Measurements from ENCODE around the gene KCND3.

KCND3 gene

DNA sequence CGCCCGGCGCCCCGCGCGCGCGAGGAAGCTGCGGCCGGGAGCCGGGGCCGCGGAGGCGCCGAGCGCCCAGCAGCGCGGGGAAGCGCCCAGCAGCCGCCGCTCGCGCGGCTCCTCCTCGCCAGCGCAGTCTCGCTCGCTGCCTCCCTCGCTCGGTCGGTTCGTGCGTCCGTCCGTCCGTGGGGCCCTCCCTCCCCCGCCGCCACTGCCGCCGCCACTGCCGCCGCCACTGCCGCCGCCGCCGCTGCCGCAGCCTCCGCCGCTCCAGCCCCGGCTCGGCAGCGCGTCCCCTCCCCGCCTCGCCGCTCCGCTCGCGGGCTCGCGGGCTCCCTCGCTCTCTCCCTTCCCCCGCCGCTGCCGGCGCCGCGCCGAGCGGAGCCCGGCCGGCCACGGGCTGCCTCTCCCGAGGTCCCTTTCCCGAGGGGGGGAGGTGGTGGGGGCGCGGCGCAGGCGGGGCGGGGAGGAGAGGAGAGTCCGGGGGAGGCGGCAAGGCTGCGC lies at the start of gene KCND3:
Gene KCND3, minus strand, starts transcription at position 138 of the 495 bp plus-strand sequence.
- DNase-seq: no peak

DNA sequence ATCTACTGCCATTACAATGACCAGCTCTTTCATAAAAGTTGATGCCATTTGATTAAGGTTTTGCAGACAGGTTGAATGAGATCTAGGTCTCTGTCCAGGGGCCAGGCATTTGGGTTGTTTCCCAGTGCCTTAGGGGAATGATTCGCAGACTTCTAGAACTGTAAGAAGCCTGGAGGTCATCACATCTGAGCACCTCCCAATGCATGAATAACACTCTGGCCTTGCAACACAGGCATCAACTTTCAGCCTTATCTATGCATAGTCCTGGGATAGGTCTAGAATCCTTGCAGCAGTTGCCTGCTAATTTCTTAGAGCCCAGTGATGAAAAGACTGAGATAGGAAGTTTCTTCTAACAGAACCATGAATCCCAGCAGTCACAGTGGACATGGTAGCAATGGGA lies 44.8 kb upstream of the KCND3 start:
- DNase-seq: no peak

DNA sequence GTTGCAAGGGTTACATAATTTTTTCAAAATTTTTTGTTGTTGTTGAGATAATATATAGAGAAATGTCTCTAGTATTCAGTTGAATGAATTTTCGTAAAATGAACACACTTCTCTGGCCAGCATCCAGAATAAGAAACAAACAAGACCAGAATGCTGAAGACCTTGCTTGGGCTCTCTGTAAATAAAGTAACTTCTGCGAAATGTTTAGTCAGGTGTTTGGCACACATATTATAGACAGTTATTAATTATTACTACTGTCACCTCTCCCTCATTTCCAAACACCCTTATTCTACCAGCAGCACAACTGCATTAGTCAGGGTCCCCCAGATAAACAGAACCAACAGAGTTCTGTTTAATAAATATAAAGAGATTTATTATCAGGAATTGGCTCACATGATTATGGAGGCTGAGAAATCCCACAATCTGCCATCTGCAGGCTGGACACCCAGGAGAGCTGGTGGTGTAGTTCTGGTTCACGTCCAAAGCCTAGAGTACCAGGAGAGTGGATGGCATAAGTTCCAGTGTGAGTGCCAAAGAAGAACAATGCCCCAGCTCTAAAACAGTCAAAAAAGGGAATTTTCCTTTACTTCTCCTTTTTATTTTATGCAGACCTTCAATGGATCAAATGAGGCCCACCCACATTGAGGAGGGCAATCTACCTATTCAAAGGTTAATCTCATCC lies 44.1 kb upstream of the KCND3 start:
- DNase-seq: no peak

DNA sequence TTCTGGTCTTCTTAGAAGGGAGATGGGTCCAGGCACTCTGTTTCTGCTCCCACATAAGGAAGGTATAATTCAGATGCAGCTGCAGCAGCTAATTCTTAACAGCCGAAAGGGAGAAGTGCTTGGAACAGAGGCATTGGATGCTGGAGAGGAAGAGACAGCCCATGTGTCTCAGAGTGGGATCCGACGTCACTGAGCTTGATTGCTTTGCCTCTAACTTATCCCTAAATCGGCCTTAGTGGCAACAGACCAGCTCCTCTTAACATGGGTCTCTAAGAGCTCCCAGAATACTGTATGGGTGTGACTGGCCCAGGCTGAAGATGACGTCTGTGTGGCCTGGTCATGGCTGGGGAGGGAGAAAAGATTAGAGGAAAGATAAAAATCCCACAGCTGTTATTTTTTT lies 40.7 kb upstream of the KCND3 start:
- no peak for DNase-seq

DNA sequence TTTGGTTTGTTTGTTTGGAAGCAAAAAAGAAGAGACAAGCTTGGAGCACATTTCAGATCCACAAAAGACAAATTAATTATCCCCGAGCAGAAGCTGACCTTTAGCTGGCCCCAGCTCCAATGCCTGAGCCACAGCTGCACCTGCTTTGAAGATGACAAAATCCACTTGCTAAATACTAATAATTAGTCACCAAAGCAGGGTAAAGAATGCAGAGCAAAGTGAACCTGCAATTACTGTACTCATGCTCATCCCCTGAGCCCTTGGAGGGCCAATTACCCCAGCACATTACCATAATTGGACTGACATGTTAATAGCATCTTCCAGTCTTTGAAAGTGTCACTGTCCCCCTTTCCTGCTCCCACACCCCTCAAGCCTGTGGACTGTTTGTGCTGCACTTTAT lies 38.2 kb upstream of the KCND3 start:
- no peak for DNase-seq

DNA sequence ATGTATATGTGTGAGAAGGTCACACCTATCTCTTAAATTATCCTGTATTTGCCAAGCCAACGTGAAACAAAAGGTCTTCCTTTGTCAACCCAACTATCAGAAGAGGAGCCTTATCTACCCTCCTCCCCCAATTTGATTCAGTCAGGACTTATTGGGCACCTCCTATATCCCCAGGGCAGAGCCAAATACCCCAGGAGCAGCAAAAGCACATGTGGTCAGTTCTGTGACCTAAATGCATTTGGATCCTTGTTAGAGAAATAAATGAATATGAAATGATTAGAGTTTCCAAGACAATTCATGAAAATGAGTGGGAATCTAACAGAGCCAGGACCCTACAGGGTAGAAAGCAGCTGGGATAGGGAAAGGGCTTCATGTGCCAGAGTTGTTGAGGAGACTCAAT lies 37.0 kb upstream of the KCND3 start:
- no peak for DNase-seq

DNA sequence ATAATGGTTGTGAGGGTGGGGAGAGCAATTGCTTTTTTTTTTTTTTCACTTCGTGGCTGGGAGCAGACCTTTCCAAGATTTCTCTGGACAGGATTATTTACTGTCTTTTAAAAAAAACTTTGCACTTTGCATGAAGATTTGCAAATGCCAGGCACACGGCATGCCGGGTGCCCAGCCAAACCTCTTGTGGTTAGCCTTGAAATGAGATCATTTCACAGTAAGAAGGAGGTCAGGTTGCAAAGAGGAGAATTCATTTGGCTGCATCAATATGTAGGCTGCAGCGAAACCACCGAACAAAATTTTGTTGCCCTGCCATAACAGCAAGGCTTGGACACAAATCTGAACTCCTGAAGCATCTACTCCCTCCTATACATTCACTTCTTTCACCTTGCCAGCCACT lies 36.5 kb upstream of the KCND3 start:
- no peak for DNase-seq

DNA sequence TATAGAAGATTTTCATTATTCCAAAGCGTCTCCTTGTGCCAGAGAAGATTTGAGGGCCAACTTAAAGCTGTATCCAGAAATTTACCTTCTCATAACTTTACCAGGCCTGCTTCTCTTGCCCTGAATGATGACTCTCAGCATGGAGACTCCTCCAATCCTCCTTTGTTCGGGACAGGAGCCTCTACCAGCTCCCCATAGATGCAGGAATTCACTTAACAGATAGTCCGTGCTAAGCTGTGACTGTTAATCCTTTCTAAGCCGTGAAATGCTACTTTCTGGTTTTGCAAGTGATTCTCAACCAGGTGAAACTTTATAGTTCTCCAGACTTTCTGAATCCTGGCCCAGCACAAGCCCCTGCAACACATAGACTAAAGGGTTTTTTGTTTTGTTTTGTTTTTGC lies 31.8 kb upstream of the KCND3 start:
- no peak for DNase-seq

DNA sequence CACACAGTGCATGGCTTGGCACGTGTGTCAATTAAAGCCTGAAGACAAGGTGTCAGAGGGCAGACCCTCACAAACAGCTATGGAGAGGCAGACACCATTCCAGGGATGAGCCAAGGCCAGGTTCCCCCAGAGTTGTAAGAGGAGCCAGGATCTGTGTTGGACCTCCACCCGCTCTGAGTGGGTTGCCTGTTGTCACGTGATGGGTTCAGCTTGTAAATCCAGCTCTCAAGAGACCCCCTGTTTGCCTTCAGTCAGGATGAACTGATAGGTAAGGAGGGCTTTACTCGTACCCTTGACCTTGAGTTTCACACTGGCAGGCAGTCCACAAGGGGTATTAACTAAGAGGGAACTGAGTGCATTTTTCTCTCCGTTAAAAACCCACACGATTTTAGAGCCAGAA lies 27.7 kb upstream of the KCND3 start:
- no peak for DNase-seq

DNA sequence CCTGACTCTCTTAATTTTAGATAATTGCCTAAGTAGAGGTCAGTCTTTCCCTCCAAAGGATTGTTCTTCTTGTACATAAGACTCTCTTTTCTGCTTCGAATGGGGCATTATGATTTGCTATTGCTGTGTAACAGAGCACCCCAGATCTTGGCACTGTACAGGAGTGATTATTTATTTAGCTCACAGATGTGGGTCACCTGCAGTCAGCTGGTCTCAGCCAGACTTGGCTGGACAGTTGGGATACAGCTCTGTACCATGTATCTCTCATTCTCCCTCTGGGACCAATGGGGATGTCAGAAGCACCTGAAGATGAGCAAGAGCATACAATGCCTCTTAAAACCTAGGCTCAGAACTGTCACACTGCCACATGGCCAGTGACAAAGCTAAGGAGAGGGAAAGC lies 23.4 kb upstream of the KCND3 start:
- no peak for DNase-seq

DNA sequence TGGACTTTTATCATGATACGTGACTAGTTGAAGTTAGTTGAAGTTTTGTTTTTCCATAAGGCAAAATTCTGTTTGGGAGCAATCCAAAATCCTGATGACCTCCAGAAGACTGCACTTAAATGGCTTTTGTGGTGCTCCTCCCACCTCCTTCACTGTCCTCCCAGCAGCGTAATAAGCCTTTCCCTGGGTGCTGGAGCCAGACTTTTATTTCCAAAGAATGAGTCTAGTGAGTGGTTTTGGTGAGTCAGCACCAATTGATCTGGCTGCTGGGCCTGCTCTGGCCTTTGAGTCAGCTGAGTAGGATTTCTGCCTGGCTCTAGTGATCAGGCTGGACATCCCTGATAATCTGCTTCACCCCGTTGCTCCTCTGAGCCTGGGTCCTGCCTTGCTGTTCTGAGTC lies 21.7 kb upstream of the KCND3 start:
- no peak for DNase-seq

DNA sequence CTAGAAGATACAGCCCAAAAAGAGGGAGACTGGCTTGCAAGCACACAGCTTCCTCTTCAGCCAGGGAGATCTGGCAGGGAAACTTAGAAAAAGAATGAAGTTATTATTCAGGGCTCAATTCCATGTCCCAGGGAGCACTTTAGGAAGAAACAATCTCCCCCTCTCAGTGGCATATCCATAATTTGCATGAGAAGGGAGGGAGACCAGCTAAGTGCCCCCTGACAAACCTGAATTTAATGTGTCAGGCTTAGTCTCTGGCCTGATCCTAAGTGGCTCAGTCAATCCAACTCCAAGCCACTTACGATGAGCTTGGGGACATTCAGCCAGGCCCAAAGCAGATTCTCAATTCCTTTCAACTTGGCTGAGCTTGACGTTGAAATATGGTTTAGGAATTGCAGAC lies 17.7 kb upstream of the KCND3 start:
- DNase-seq: no peak

DNA sequence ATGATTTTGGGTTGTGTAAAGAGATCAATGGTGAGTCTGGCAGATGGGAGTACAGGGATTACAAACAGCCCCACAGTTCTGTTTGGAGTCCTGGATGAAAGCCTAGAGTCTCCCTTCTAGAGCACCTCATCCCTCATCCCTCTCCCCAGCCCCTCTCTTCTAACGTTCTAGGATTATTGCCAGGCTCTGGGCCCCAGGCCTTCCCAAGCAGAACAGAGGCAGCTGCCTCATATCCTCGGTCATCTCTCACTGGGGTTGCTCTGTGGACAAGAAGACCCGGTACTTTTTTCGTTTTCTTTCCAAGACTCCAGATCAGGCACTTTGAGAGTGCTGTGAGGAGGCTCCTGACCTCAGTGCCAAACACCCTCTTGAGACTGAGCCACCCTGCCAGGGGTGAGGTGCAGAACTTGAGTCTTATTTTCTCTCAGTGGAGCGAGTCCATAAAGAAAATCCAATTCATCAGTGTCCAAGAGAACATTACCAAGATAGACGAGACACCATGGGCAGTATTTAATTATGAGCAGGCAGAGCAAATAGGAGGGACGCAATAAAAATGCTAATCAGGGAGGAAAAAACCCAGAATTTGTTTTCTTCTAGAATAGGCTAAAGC lies 17.1 kb upstream of the KCND3 start:
- no peak for DNase-seq

DNA sequence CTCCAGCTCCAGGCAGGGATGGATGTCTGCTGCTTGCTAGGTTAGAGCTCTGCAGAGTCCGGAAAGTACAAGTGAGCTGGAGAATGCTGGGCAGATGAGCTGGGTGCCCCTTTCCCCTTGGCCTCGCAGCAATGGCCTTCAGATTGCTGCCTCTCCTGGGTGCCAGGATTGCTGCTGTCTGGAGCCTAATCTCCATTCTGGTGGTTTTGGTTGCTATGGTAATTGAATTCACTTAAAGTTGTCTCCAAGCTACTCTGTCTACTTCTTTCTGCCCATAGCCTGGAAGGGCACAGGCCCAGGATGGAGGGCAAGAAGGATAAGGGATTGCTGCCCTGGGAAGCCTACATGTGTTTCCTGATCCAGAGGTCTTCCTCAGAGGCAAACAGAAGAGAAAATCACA lies 14.6 kb upstream of the KCND3 start:
- DNase-seq: no peak

DNA sequence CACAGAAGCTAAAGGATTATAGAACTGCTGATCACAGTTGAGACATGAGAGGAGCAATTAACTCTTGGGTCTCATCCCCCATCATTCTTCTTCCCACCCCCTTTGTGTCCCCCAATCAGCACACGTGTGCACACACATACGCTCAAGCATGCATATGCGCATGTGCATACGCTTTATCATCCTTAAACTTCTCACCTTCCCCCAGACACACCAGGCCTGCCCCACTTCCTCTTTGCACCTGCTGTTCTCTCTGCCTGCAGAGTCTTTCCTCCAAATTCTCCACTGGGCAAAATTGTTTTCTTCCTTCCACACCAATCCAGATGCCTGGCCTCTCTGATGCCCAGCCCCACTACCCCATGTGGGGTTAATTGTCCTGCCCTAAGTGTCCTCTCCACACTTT lies 13.0 kb upstream of the KCND3 start:
- DNase-seq: no peak

DNA sequence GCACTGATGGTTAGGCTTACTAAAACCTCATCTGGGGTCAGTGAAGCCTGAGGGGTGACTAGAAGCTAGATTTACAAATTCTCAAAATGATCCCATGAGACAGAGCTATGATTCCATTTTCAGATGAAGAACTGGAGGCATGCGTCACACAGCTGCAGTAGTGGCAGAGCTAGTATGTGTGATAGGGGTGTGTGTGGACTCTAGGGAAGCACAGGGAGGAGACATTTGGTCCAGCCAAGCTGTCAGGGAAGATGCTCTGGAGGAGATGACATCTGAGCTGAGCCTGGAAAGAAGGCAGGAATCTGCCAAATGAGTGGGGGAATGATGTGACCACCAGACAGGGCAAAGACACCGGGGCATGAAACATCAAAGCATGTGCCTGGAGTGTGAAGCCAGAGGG lies 12.0 kb upstream of the KCND3 start:
- DNase-seq: no peak

DNA sequence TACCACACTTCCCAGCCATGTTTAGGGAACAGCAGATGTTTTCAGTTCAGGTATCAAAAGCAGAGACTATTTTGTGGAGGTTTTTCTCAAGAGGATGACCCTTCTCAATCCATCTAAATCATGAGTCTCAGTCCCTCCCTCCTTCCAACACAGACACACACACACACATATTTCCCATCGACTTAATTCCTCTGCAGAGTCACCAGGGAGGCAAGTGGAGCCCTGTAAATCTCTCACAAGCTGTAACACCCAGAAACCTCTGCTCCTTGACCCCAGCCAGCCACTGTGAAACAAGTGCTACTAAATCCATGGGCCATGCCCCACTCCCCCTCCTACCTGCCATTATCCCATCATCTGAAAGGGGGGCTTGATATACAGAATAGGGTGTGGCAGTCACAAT lies 10.6 kb upstream of the KCND3 start:
- DNase-seq: no peak

DNA sequence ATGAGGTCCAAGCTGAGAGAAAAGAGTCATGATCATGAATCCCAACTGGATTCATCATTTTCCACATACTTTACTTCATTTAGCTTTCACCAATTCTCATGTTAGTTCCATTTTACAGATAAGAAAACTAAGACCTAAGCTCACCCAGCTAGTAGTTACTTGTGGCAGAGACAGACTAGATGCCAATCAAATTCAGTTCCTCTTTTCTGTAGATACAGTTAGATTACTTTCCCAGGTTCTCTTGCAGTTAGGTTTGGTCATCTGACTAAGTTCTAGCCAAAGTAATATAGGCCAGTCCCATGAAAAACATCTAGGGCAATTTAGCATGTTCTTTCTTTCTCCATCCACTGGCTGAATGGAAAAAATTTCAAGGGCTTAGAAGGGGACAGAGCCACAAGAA lies 8.9 kb upstream of the KCND3 start:
- no peak for DNase-seq

DNA sequence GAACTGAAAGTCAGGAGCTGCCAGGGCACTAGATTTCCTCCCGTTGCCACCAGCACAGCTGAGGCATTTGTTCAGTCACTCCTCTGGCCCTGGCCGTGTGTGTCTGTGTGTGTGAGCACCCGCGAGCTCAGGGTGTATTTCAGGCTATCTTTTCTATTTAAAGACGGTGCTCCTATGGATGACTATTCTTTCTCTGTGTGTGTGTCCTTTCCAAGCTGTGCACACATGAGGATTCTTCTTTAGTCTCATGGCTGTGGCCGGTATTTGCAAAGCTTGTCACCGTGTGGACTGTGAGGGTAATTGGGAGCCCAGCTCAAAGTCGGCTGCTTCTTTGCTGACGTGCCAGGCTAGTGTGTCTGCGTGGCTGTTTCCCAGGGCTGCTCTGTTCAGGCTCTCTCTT lies 3.0 kb upstream of the KCND3 start:
- DNase-seq: no peak

DNA sequence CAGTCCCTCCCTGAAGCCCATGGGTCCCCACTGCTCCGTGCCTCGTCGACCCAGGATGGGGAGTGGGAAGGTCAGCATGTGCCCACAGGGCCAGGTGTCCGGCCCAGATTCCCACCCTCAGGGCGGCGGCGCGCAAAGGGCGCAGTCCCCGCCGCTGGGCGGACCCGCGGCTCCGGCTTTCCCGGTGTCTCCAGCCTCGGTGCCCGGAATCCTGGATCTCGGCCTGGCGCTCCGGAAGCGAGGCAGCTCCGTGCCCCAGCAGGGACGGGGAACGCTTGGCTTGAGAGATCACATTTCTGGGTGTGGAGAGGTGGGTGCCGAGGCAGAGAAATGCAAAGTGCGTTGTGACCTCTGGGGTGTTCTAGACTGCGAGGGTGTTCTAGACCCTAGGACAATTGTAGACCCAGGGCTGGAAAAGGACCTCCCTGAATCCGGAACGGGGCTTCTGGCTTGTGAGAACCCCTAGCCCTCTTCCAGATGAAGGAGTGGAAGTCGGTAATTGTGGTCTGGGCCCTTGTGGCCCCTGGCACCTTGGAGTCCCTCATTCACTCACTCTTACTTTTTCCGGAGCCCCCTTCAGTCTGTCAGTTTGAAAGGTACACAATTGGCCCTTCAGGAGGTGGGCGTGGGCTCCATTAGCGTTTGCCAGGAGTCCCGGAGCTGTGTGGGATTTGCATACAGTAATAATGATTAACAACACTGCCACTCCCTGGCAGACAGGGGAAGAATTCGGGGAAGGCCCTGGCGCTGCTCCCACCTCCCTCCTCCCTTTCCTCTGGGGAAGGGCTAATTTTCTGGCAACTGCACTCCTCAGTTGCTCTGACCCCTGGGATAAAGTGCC lies 1.6 kb upstream of the KCND3 start:
- no peak for DNase-seq

DNA sequence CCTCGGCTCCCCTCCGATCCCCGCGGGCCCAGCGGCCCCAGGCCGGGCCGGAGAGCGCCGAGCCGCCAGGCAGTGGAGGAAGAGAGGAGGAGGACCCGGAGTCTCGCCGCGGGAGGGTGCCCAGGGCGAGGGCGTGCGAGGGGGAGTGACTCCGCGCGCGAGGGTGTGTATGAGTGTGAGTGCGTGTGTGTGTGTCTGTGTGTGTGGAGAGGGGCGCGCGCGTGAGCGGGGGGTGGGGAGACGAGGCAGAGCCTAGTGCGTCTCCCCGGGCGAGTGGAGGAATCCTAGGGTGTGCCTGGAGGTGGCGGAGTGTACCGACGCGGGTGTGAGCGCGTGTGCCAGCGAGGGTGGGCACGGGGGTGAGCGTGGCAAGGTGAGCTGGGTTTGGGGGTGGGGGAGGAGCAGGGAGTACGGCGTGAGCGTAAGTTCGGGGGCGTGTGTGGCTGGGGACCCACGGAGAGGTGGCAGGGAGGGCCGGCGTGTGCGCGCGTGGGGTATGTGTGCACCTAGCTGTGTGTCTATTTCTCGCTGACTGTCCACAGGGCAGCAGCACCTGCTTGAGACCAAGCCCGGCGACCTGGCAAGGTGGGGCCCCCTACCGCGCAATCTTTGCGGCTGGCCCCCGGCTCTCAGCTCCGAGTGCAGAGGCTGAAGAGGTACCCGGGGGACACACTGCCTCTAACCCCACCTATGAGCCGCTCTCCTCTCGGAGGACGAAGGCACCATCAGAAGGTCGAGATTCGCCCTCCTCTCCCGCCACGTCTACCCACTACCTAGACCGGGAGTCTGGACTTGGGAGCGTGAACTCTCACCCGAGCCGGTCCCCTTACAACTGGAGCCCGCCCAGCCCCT lies 784 bp upstream of the KCND3 start:
- DNase-seq: no peak

DNA sequence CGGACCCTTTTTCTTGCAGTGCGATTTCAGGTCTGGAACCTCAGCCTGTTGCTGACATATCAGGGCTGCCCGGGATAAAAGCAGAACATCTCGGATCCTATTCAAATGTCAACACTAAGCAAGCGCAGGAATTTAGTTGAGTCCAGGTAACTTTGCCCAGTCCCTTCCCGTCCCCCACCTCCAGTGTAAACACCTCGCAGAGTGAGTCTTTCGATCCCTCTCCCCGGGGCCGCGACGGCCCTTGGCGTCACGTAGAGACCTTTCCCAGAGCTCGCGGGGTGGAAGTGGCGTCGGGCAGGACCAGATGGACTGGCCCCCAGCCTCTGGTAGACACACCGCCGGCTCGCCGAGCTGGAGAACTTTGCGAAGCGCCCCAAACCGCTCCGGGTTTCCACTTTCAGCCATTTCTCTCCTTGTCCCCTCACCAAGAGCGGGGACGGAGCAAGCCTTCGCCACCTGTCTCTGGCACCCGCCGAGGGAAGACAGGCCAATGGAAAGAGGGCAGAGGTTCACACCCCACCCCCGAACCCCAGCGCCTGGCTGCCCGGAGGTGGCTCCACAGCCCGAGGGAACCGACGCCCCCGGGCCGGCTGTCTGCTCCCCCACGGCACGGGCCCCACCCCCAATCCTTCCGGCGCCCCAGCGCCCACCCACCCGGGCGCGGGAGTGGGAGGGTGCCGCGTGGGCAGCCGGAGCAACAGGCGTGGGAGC lies 570 bp downstream of the KCND3 start:
- no peak for DNase-seq

DNA sequence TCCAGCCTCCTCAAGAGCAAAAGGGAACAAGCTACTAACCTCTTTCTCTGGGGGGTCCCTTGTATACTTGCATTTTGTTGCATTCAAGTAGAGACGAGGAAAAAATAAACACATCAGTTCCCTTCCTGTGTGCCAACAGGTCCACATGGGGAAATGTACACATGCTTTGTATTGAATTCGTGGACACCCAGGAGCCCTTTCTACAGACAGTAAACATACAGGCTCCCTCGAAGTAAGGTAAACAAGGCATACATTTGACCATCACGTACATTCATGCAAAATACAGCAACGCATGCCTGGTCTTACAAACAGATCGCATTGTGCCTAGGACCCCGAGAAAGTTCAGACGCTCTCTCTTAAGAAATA lies 1.1 kb downstream of the KCND3 start:
- no peak for DNase-seq

All from CD4-positive, alpha-beta T cell treated with Interferon gamma for 1 hour (primary cell).